ENCODE measurements around the gene MTARC2. TPM values are rescaled to one million over a fixed set of nuclear protein-coding genes. Genes with fewer than 3 reads are reported as not detected.
A peak's percentile ranks its signal among the peaks of the same experiment; 100 is the strongest.

Gene MTARC2
- total and polyA plus RNA-seq, 2 of the 13 experiments (the other 11 are each of a cell fraction or from before 2014, with no cell fraction given): 8.5 to 10.1 TPM

DNA sequence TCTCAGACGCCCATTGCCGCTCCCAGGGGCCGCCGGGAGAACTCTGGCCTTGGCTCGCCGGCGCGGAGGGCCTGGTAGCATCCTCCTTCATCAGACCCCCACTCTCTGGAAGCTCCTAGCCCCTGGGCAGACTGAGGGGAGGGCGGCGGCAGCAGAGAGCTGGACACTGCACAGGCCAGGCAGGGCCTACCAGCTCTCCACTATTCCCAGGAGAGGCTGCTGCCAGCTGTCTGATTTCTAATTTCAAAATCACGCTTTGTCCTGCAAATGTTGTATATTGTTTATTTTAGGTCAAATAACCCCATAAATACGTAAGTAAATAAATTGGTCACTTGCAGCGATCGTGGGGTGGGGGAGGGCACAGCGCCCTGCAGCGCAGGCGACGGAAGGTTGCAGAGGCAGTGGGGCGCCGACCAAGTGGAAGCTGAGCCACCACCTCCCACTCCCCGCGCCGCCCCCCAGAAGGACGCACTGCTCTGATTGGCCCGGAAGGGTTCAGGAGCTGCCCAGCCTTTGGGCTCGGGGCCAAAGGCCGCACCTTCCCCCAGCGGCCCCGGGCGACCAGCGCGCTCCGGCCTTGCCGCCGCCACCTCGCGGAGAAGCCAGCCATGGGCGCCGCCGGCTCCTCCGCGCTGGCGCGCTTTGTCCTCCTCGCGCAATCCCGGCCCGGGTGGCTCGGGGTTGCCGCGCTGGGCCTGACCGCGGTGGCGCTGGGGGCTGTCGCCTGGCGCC is 38.4 kb downstream of the MTARC2 start, which contains the start of gene MTARC1 (continued):
- TF ChIP-seq, protein P1, sequence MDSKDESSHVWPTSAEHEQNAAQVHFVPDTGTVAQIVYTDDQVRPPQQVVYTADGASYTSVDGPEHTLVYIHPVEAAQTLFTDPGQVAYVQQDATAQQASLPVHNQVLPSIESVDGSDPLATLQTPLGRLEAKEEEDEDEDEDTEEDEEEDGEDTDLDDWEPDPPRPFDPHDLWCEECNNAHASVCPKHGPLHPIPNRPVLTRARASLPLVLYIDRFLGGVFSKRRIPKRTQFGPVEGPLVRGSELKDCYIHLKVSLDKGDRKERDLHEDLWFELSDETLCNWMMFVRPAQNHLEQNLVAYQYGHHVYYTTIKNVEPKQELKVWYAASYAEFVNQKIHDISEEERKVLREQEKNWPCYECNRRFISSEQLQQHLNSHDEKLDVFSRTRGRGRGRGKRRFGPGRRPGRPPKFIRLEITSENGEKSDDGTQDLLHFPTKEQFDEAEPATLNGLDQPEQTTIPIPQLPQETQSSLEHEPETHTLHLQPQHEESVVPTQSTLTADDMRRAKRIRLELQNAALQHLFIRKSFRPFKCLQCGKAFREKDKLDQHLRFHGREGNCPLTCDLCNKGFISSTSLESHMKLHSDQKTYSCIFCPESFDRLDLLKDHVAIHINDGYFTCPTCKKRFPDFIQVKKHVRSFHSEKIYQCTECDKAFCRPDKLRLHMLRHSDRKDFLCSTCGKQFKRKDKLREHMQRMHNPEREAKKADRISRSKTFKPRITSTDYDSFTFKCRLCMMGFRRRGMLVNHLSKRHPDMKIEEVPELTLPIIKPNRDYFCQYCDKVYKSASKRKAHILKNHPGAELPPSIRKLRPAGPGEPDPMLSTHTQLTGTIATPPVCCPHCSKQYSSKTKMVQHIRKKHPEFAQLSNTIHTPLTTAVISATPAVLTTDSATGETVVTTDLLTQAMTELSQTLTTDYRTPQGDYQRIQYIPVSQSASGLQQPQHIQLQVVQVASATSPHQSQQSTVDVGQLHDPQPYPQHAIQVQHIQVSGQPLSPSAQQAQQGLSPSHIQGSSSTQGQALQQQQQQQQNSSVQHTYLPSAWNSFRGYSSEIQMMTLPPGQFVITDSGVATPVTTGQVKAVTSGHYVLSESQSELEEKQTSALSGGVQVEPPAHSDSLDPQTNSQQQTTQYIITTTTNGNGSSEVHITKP (CRISPR knock-in tag; IDR thresholded peaks at IDR 0.05; ENCODE audit: low read depth): no peak
- peak; percentile 36; the same call in 1 of the 2 replicates for TF ChIP-seq NCOR1 (IDR thresholded peaks at IDR 0.05; ENCODE audit: borderline replicate concordance, low read length)
- no peak for TF ChIP-seq ZNF10 (CRISPR knock-in tag; IDR thresholded peaks at IDR 0.05; ENCODE audit: borderline replicate concordance, low read depth)
- TF ChIP-seq, protein P2, sequence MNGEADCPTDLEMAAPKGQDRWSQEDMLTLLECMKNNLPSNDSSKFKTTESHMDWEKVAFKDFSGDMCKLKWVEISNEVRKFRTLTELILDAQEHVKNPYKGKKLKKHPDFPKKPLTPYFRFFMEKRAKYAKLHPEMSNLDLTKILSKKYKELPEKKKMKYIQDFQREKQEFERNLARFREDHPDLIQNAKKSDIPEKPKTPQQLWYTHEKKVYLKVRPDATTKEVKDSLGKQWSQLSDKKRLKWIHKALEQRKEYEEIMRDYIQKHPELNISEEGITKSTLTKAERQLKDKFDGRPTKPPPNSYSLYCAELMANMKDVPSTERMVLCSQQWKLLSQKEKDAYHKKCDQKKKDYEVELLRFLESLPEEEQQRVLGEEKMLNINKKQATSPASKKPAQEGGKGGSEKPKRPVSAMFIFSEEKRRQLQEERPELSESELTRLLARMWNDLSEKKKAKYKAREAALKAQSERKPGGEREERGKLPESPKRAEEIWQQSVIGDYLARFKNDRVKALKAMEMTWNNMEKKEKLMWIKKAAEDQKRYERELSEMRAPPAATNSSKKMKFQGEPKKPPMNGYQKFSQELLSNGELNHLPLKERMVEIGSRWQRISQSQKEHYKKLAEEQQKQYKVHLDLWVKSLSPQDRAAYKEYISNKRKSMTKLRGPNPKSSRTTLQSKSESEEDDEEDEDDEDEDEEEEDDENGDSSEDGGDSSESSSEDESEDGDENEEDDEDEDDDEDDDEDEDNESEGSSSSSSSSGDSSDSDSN (CRISPR knock-in tag; IDR thresholded peaks at IDR 0.05): peak; percentile 84
- no peak for TF ChIP-seq ZNF383 (CRISPR knock-in tag; IDR thresholded peaks at IDR 0.05; ENCODE audit: borderline replicate concordance)
- peak; percentile 80 for TF ChIP-seq ZNF564 (CRISPR knock-in tag; IDR thresholded peaks at IDR 0.05)
- TF ChIP-seq ARNT2 (CRISPR knock-in tag; IDR thresholded peaks at IDR 0.05; ENCODE audit: low read depth): no peak; the same call in none of the 2 replicates
- TF ChIP-seq, protein P3, sequence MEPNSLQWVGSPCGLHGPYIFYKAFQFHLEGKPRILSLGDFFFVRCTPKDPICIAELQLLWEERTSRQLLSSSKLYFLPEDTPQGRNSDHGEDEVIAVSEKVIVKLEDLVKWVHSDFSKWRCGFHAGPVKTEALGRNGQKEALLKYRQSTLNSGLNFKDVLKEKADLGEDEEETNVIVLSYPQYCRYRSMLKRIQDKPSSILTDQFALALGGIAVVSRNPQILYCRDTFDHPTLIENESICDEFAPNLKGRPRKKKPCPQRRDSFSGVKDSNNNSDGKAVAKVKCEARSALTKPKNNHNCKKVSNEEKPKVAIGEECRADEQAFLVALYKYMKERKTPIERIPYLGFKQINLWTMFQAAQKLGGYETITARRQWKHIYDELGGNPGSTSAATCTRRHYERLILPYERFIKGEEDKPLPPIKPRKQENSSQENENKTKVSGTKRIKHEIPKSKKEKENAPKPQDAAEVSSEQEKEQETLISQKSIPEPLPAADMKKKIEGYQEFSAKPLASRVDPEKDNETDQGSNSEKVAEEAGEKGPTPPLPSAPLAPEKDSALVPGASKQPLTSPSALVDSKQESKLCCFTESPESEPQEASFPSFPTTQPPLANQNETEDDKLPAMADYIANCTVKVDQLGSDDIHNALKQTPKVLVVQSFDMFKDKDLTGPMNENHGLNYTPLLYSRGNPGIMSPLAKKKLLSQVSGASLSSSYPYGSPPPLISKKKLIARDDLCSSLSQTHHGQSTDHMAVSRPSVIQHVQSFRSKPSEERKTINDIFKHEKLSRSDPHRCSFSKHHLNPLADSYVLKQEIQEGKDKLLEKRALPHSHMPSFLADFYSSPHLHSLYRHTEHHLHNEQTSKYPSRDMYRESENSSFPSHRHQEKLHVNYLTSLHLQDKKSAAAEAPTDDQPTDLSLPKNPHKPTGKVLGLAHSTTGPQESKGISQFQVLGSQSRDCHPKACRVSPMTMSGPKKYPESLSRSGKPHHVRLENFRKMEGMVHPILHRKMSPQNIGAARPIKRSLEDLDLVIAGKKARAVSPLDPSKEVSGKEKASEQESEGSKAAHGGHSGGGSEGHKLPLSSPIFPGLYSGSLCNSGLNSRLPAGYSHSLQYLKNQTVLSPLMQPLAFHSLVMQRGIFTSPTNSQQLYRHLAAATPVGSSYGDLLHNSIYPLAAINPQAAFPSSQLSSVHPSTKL (CRISPR knock-in tag; IDR thresholded peaks at IDR 0.05): peak; percentile 54; the same call in 1 of the 2 replicates
- TF ChIP-seq, protein P4, sequence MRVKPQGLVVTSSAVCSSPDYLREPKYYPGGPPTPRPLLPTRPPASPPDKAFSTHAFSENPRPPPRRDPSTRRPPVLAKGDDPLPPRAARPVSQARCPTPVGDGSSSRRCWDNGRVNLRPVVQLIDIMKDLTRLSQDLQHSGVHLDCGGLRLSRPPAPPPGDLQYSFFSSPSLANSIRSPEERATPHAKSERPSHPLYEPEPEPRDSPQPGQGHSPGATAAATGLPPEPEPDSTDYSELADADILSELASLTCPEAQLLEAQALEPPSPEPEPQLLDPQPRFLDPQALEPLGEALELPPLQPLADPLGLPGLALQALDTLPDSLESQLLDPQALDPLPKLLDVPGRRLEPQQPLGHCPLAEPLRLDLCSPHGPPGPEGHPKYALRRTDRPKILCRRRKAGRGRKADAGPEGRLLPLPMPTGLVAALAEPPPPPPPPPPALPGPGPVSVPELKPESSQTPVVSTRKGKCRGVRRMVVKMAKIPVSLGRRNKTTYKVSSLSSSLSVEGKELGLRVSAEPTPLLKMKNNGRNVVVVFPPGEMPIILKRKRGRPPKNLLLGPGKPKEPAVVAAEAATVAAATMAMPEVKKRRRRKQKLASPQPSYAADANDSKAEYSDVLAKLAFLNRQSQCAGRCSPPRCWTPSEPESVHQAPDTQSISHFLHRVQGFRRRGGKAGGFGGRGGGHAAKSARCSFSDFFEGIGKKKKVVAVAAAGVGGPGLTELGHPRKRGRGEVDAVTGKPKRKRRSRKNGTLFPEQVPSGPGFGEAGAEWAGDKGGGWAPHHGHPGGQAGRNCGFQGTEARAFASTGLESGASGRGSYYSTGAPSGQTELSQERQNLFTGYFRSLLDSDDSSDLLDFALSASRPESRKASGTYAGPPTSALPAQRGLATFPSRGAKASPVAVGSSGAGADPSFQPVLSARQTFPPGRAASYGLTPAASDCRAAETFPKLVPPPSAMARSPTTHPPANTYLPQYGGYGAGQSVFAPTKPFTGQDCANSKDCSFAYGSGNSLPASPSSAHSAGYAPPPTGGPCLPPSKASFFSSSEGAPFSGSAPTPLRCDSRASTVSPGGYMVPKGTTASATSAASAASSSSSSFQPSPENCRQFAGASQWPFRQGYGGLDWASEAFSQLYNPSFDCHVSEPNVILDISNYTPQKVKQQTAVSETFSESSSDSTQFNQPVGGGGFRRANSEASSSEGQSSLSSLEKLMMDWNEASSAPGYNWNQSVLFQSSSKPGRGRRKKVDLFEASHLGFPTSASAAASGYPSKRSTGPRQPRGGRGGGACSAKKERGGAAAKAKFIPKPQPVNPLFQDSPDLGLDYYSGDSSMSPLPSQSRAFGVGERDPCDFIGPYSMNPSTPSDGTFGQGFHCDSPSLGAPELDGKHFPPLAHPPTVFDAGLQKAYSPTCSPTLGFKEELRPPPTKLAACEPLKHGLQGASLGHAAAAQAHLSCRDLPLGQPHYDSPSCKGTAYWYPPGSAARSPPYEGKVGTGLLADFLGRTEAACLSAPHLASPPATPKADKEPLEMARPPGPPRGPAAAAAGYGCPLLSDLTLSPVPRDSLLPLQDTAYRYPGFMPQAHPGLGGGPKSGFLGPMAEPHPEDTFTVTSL (CRISPR knock-in tag; IDR thresholded peaks at IDR 0.05; ENCODE audit: borderline replicate concordance): no peak
- no peak for TF ChIP-seq MEIS1 (CRISPR knock-in tag; IDR thresholded peaks at IDR 0.05; ENCODE audit: borderline replicate concordance)
- TF ChIP-seq ZNF562 (CRISPR knock-in tag; IDR thresholded peaks at IDR 0.05; ENCODE audit: borderline replicate concordance): no peak

Data from HepG2 (cell line).